ENCODE results near the gene NCAPG2. TPM values are rescaled to one million over a fixed set of nuclear protein-coding genes. Genes with fewer than 3 reads are reported as not detected.

NCAPG2 gene
- total and polyA plus RNA-seq, 2 experiments from 2014 or later: 38.7 to 91.2 TPM

DNA sequence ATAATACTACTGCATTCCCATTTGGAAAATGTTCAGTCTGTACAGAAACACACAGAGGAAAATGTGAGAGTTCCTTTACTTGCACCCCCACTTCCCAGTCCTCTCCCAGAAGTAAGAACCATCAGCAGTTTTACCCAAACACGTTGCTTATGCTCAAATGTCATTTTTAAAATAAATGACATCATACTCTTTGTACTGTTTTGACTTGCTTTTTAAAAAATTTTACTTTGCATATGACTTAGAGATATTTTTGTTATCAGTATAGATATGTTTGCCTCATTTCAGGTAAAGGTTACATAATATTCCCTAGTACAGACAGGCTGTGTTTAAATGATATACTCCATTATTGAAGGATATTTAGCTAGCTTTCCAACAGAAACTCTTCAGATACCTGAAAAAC is 103.5 kb downstream of the NCAPG2 start:
- H3K9me2 ChIP-seq (ENCODE audit: insufficient read depth): no peaks in the 10 kb centered on the region
- no peaks in the 10 kb centered on the region for H3K36me3 ChIP-seq (ENCODE audit: insufficient read depth)
- H3K36me3 Mint-ChIP-seq (ENCODE audit: low read depth): peaks cover 9% of the 10 kb centered on the region
- ATAC-seq: no peak
- no peaks in the 10 kb centered on the region for H3K79me2 ChIP-seq (replicated peaks; ENCODE audit: insufficient read depth)
- DNase-seq (ENCODE audit: low spot score): no peak
- no peak overlapping the region for H3K4me3 ChIP-seq
- H3K9me3 Mint-ChIP-seq: peaks cover 4% of the 10 kb centered on the region
- no peak overlapping the region for H3K4me2 ChIP-seq
- peaks cover 8% of the 10 kb centered on the region for H3K27me3 Mint-ChIP-seq (ENCODE audit: insufficient read depth, low read depth, poor library complexity)
- no peaks in the 10 kb centered on the region for H3K4me1 ChIP-seq (ENCODE audit: insufficient read depth)
- no peak overlapping the region for H3K27ac Mint-ChIP-seq
- H3F3A ChIP-seq (replicated peaks; ENCODE audit: low read depth): no peaks in the 10 kb centered on the region
- TF ChIP-seq POLR2AphosphoS5 (IDR thresholded peaks at IDR 0.05; ENCODE audit: low read depth): no peak
- TF ChIP-seq NANOG (IDR thresholded peaks at IDR 0.05; ENCODE audit: borderline replicate concordance): no peak
- TF ChIP-seq, protein P1, sequence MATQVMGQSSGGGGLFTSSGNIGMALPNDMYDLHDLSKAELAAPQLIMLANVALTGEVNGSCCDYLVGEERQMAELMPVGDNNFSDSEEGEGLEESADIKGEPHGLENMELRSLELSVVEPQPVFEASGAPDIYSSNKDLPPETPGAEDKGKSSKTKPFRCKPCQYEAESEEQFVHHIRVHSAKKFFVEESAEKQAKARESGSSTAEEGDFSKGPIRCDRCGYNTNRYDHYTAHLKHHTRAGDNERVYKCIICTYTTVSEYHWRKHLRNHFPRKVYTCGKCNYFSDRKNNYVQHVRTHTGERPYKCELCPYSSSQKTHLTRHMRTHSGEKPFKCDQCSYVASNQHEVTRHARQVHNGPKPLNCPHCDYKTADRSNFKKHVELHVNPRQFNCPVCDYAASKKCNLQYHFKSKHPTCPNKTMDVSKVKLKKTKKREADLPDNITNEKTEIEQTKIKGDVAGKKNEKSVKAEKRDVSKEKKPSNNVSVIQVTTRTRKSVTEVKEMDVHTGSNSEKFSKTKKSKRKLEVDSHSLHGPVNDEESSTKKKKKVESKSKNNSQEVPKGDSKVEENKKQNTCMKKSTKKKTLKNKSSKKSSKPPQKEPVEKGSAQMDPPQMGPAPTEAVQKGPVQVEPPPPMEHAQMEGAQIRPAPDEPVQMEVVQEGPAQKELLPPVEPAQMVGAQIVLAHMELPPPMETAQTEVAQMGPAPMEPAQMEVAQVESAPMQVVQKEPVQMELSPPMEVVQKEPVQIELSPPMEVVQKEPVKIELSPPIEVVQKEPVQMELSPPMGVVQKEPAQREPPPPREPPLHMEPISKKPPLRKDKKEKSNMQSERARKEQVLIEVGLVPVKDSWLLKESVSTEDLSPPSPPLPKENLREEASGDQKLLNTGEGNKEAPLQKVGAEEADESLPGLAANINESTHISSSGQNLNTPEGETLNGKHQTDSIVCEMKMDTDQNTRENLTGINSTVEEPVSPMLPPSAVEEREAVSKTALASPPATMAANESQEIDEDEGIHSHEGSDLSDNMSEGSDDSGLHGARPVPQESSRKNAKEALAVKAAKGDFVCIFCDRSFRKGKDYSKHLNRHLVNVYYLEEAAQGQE (IDR thresholded peaks at IDR 0.05; ENCODE audit: unreplicated experiment): no peak
- TF ChIP-seq EZH2 (IDR thresholded peaks at IDR 0.05; ENCODE audit: low read depth, unreplicated experiment): no peak
- no peak for TF ChIP-seq JUNB (IDR thresholded peaks at IDR 0.05; ENCODE audit: unreplicated experiment)
- TF ChIP-seq, protein P2, sequence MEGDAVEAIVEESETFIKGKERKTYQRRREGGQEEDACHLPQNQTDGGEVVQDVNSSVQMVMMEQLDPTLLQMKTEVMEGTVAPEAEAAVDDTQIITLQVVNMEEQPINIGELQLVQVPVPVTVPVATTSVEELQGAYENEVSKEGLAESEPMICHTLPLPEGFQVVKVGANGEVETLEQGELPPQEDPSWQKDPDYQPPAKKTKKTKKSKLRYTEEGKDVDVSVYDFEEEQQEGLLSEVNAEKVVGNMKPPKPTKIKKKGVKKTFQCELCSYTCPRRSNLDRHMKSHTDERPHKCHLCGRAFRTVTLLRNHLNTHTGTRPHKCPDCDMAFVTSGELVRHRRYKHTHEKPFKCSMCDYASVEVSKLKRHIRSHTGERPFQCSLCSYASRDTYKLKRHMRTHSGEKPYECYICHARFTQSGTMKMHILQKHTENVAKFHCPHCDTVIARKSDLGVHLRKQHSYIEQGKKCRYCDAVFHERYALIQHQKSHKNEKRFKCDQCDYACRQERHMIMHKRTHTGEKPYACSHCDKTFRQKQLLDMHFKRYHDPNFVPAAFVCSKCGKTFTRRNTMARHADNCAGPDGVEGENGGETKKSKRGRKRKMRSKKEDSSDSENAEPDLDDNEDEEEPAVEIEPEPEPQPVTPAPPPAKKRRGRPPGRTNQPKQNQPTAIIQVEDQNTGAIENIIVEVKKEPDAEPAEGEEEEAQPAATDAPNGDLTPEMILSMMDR (conservative IDR thresholded peaks at IDR 0.05; ENCODE audit: low read depth in 2 of 2): no peak
- TF ChIP-seq CREB1 (CRISPR knock-in tag; IDR thresholded peaks at IDR 0.05; ENCODE audit: low read depth): no peak
- TF ChIP-seq STAT1 (IDR thresholded peaks at IDR 0.05; ENCODE audit: unreplicated experiment): no peak
- no peak for TF ChIP-seq ZNF114 (CRISPR knock-in tag; IDR thresholded peaks at IDR 0.05)
- TF ChIP-seq, protein P3, sequence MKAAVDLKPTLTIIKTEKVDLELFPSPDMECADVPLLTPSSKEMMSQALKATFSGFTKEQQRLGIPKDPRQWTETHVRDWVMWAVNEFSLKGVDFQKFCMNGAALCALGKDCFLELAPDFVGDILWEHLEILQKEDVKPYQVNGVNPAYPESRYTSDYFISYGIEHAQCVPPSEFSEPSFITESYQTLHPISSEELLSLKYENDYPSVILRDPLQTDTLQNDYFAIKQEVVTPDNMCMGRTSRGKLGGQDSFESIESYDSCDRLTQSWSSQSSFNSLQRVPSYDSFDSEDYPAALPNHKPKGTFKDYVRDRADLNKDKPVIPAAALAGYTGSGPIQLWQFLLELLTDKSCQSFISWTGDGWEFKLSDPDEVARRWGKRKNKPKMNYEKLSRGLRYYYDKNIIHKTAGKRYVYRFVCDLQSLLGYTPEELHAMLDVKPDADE (IDR thresholded peaks at IDR 0.05): no peak
- TF ChIP-seq, protein P4, sequence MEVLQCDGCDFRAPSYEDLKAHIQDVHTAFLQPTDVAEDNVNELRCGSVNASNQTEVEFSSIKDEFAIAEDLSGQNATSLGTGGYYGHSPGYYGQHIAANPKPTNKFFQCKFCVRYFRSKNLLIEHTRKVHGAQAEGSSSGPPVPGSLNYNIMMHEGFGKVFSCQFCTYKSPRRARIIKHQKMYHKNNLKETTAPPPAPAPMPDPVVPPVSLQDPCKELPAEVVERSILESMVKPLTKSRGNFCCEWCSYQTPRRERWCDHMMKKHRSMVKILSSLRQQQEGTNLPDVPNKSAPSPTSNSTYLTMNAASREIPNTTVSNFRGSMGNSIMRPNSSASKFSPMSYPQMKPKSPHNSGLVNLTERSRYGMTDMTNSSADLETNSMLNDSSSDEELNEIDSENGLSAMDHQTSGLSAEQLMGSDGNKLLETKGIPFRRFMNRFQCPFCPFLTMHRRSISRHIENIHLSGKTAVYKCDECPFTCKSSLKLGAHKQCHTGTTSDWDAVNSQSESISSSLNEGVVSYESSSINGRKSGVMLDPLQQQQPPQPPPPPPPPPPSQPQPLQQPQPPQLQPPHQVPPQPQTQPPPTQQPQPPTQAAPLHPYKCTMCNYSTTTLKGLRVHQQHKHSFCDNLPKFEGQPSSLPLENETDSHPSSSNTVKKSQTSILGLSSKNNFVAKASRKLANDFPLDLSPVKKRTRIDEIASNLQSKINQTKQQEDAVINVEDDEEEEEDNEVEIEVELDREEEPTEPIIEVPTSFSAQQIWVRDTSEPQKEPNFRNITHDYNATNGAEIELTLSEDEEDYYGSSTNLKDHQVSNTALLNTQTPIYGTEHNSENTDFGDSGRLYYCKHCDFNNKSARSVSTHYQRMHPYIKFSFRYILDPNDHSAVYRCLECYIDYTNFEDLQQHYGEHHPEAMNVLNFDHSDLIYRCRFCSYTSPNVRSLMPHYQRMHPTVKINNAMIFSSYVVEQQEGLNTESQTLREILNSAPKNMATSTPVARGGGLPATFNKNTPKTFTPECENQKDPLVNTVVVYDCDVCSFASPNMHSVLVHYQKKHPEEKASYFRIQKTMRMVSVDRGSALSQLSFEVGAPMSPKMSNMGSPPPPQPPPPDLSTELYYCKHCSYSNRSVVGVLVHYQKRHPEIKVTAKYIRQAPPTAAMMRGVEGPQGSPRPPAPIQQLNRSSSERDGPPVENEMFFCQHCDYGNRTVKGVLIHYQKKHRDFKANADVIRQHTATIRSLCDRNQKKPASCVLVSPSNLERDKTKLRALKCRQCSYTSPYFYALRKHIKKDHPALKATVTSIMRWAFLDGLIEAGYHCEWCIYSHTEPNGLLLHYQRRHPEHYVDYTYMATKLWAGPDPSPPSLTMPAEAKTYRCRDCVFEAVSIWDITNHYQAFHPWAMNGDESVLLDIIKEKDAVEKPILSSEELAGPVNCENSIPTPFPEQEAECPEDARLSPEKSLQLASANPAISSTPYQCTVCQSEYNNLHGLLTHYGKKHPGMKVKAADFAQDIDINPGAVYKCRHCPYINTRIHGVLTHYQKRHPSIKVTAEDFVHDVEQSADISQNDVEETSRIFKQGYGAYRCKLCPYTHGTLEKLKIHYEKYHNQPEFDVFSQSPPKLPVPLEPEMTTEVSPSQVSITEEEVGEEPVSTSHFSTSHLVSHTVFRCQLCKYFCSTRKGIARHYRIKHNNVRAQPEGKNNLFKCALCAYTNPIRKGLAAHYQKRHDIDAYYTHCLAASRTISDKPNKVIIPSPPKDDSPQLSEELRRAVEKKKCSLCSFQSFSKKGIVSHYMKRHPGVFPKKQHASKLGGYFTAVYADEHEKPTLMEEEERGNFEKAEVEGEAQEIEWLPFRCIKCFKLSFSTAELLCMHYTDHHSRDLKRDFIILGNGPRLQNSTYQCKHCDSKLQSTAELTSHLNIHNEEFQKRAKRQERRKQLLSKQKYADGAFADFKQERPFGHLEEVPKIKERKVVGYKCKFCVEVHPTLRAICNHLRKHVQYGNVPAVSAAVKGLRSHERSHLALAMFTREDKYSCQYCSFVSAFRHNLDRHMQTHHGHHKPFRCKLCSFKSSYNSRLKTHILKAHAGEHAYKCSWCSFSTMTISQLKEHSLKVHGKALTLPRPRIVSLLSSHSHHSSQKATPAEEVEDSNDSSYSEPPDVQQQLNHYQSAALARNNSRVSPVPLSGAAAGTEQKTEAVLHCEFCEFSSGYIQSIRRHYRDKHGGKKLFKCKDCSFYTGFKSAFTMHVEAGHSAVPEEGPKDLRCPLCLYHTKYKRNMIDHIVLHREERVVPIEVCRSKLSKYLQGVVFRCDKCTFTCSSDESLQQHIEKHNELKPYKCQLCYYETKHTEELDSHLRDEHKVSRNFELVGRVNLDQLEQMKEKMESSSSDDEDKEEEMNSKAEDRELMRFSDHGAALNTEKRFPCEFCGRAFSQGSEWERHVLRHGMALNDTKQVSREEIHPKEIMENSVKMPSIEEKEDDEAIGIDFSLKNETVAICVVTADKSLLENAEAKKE (CRISPR knock-in tag; IDR thresholded peaks at IDR 0.05): no peak
- TF ChIP-seq EZH2phosphoT487 (IDR thresholded peaks at IDR 0.05; ENCODE audit: unreplicated experiment): no peak
- no peak for TF ChIP-seq ZNF331 (CRISPR knock-in tag; IDR thresholded peaks at IDR 0.05; ENCODE audit: low read depth)
- H2AFZ ChIP-seq: no peak overlapping the region
- H3K4me3 Mint-ChIP-seq: no peak overlapping the region
- H4K20me1 ChIP-seq (replicated peaks; ENCODE audit: insufficient read depth): no peaks in the 10 kb centered on the region; the same call in 1 of the 2 replicates
- H3K27me3 ChIP-seq (ENCODE audit: insufficient read depth): no peaks in the 10 kb centered on the region
- no peaks in the 10 kb centered on the region for H3K4me1 Mint-ChIP-seq
- H3K27ac ChIP-seq (ENCODE audit: low read depth): no peak overlapping the region

Data from GM23338 (cell line).